Stimulated activated CD8-positive, alpha-beta memory T cell treated with anti-CD3 and anti-CD28 coated beads, Interleukin-4, amount 100 ng/mL, for 4 hours (primary cell): ENCODE measurements around the gene CD3G.

Experiments
- DNase-seq, 2 donors: peaks; one replicate each; pipeline ENCODE4 v3.0.0-alpha.2; 2020; ENCODE audit warnings: low read depth in 2 of 2, low spot score in 1 of 2

The CD3G gene

GRCh38 chr11:118322721-118323120, 21.4 kb upstream of the CD3G start:
- DNase-seq, result no peak

- DNase-seq, result no peak
Observed at GRCh38 chr11:118325283-118325682, 18.9 kb upstream of the CD3G start.

- DNase-seq, result no peak
Observed at GRCh38 chr11:118328745-118329144, 15.4 kb upstream of the CD3G start.

GRCh38 chr11:118334745-118335144, 9.4 kb upstream of the CD3G start:
- no peak for DNase-seq

GRCh38 chr11:118338637-118339061, 5.5 kb upstream of the CD3G start:
- DNase-seq, result peak; percentile 78 to 79

GRCh38 chr11:118339281-118339961, 4.7 kb upstream of the CD3G start:
- no peak for DNase-seq

- DNase-seq, result no peak
Observed at GRCh38 chr11:118340449-118340848, 3.7 kb upstream of the CD3G start.

- no peak for DNase-seq
Observed at GRCh38 chr11:118341261-118341660, 2.9 kb upstream of the CD3G start.

GRCh38 chr11:118341815-118342489, 2.2 kb upstream of the CD3G start:
- no peak for DNase-seq

GRCh38 chr11:118342503-118343161, 1.5 kb upstream of the CD3G start, which contains the start of gene CD3D:
Gene CD3D, minus strand, starts transcription at chr11:118342705. Its CDS starts 98 bp downstream, at chr11:118342607.
- peak; percentile 28 to 56 for DNase-seq

- DNase-seq, result no peak
Observed at GRCh38 chr11:118343248-118343647, 896 bp upstream of the CD3G start.

- no peak for DNase-seq
Observed at GRCh38 chr11:118349475-118349874, 5.3 kb downstream of the CD3G start.

- no peak for DNase-seq
Observed at GRCh38 chr11:118353084-118353710, 9.1 kb downstream of the CD3G start.

- no peak for DNase-seq
Observed at GRCh38 chr11:118358071-118358470, 13.9 kb downstream of the CD3G start.

- DNase-seq, result peak; percentile 97 to 99
Observed at GRCh38 chr11:118359295-118359958, 15.3 kb downstream of the CD3G start, which contains the start of gene UBE4A. Gene UBE4A, plus strand, starts transcription at chr11:118359600. Its CDS starts 5,481 bp downstream, at chr11:118365081.

GRCh38 chr11:118364956-118365615, 20.9 kb downstream of the CD3G start:
- DNase-seq, result no peak

GRCh38 chr11:118366287-118366686, 22.1 kb downstream of the CD3G start:
- DNase-seq, result no peak

GRCh38 chr11:118370774-118371173, 26.6 kb downstream of the CD3G start:
- DNase-seq, result no peak

- DNase-seq, result no peak
Observed at GRCh38 chr11:118373263-118373662, 29.1 kb downstream of the CD3G start.

GRCh38 chr11:118373871-118374270, 29.7 kb downstream of the CD3G start:
- no peak for DNase-seq
